ENCODE data around the gene CCDC63.
"Not testable (repeated sequence)": the region's sequence is repeated elsewhere in the genome, so short reads cannot be mapped to it uniquely, and the experiment has no call there.

DNA sequence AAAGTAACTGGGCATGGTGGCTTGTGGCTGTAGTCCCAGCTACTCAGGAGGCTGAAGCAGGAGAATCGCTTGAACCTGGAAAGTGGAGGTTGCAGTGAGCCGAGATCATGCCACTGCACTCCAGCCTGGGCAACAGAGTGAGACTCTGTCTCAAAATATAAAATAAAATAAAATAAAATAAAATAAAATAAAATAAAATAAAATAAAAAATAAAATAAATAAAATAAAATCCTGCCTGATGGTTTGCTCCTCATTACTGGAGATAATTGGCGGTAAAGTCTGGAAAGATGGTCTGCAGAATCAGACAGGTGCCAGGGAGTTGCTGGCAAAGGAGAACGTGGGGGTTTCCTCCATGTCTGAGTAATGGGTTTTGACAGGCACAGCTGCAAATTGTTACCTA, 11.2 kb downstream of the CCDC63 start:
- TF ChIP-seq, protein P1, sequence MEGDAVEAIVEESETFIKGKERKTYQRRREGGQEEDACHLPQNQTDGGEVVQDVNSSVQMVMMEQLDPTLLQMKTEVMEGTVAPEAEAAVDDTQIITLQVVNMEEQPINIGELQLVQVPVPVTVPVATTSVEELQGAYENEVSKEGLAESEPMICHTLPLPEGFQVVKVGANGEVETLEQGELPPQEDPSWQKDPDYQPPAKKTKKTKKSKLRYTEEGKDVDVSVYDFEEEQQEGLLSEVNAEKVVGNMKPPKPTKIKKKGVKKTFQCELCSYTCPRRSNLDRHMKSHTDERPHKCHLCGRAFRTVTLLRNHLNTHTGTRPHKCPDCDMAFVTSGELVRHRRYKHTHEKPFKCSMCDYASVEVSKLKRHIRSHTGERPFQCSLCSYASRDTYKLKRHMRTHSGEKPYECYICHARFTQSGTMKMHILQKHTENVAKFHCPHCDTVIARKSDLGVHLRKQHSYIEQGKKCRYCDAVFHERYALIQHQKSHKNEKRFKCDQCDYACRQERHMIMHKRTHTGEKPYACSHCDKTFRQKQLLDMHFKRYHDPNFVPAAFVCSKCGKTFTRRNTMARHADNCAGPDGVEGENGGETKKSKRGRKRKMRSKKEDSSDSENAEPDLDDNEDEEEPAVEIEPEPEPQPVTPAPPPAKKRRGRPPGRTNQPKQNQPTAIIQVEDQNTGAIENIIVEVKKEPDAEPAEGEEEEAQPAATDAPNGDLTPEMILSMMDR (conservative IDR thresholded peaks at IDR 0.05; ENCODE audit: low read length), result not testable (repeated sequence)
- TF ChIP-seq EZH2phosphoT487 (IDR thresholded peaks at IDR 0.05; ENCODE audit: borderline replicate concordance, low read depth, low read length), result not testable (repeated sequence)

Data from OCI-LY7 (cell line).